ENCODE data around the gene MANF. TPM values are rescaled to one million over a fixed set of nuclear protein-coding genes. Genes with fewer than 3 reads are reported as not detected.

The MANF gene
- total and polyA plus RNA-seq, 2 experiments from 2014 or later: 48.7 to 92.7 TPM

GRCh38 chr3:51353691-51354090 lies 31.4 kb upstream of the MANF start:
- Histone ChIP-seq H3F3A (replicated peaks; ENCODE audit: low read depth) (no peaks in the 10 kb centered on the region), H3K4me3 (no peak overlapping the region), H3K27ac (ENCODE audit: low read depth) (no peak overlapping the region), H3K36me3 (ENCODE audit: insufficient read depth) (no peaks in the 10 kb centered on the region), H2AFZ (no peak overlapping the region), H3K4me1 (ENCODE audit: insufficient read depth) (no peaks in the 10 kb centered on the region), H4K20me1 (replicated peaks; ENCODE audit: insufficient read depth) (no peaks in the 10 kb centered on the region), H3K27me3 (ENCODE audit: insufficient read depth) (no peaks in the 10 kb centered on the region), H3K4me2 (no peak overlapping the region), H3K9me2 (ENCODE audit: insufficient read depth) (no peaks in the 10 kb centered on the region), H3K79me2 (replicated peaks; ENCODE audit: insufficient read depth) (no peaks in the 10 kb centered on the region)
- DNase-seq (ENCODE audit: low spot score): no peak
- no peaks in the 10 kb centered on the region for H3K36me3 Mint-ChIP-seq (ENCODE audit: low read depth)
- no peak overlapping the region for H3K27ac Mint-ChIP-seq
- H3K4me1 Mint-ChIP-seq: no peaks in the 10 kb centered on the region
- H3K9me3 Mint-ChIP-seq: no peaks in the 10 kb centered on the region
- TF ChIP-seq CTCF (conservative IDR thresholded peaks at IDR 0.05; ENCODE audit: low read depth in 2 of 2) (no peak), STAT1 (IDR thresholded peaks at IDR 0.05; ENCODE audit: unreplicated experiment) (no peak), NANOG (IDR thresholded peaks at IDR 0.05; ENCODE audit: borderline replicate concordance) (no peak), POLR2AphosphoS5 (IDR thresholded peaks at IDR 0.05; ENCODE audit: low read depth) (no peak), ZNF114 (CRISPR knock-in tag; IDR thresholded peaks at IDR 0.05) (no peak), ZNF331 (CRISPR knock-in tag; IDR thresholded peaks at IDR 0.05; ENCODE audit: low read depth) (no peak), ETS1 (IDR thresholded peaks at IDR 0.05) (no peak), EZH2phosphoT487 (IDR thresholded peaks at IDR 0.05; ENCODE audit: unreplicated experiment) (no peak), JUNB (IDR thresholded peaks at IDR 0.05; ENCODE audit: unreplicated experiment) (no peak), EZH2 (IDR thresholded peaks at IDR 0.05; ENCODE audit: low read depth, unreplicated experiment) (no peak), REST (IDR thresholded peaks at IDR 0.05; ENCODE audit: unreplicated experiment) (no peak)
- no peak for ATAC-seq
- no peaks in the 10 kb centered on the region for H3K27me3 Mint-ChIP-seq (ENCODE audit: insufficient read depth, low read depth, poor library complexity)
- no peak overlapping the region for H3K4me3 Mint-ChIP-seq

Measured in GM23338 (cell line).